GM21390 (cell line): Measurements from ENCODE around the gene WDR90.
A peak's percentile ranks its signal among the peaks of the same experiment; 100 is the strongest.
"Not testable (repeated sequence)": the region's sequence is repeated elsewhere in the genome, so short reads cannot be mapped to it uniquely, and the experiment has no call there.

Experiments
- ATAC-seq: cut with Tn5 transposase; IDR thresholded peaks from one replicate; pipeline ENCODE4 v1.9.1; 2021; ENCODE audit not compliant: unreplicated experiment

The WDR90 gene

GRCh38 chr16:704552-705380 lies 55.6 kb downstream of the WDR90 start:
- ATAC-seq, result no peak

DNA sequence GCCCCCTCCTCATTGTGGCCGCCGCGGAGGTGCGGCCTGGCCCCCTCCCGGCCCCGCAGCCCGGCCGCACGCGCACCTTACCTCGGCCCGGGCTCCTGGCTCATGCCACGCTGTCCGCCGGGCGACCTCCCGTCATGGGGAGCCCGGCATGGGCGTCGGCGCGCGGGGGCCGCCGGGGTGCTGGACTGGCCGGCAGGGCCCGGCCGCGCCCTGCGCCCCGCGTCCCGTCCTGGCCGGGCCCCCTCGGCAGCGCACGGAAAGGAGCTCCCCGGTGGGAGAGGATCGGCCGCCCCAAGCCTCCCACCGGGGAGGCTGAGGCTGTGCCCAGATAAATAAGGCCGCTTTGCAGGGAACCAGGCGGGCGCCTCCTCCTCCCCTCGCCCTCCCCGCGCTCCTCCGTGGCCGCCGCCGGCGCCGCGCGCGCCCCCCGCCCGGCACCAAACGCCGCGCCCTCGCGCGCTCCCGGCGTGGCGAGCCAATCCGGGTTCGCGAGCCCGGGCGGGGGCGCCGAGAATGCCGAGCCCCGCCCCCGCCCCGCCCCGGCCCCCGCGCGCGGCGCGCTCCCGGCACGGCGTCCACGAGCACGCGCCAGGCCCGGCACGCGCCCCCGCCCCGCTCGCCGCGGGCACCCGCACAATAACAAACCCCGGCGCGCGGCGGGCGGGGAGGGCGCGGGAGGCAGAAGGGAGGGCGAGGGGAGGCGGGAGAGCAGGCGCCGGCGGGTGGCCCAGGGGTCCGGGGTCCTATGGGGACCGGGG lies 56.4 kb downstream of the WDR90 start, which contains the start of gene FBXL16:
FBXL16 (minus strand) TSS at position 371 of the 758 bp plus-strand sequence. CDS start 8,396 bp downstream, outside the sequence.
- no peak for ATAC-seq

- ATAC-seq, result no peak
Measured at GRCh38 chr16:706189-707061, 57.3 kb downstream of the WDR90 start.

DNA sequence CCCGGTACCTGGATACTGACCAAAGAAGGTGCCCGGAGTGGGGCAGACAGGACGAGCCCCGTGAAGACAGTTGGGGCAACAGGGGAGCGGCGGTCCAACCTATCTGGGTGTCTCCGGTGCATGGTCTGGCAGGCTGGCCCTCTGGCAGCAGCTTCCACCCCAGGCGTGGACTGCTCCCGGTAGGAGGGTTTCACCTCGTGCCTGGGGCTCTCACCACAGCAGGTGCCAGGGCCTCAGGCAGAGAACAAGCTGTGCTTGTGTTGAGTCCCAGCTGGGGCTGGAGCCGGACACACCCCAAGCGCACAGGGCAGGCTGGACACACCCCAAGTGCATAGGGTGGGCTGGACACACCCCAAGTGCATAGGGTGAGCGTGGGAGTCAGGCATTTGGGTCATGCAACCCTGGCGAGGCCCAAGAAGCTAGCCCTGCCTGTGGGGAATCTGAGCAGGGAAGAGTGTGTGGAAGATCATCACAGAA lies 57.9 kb downstream of the WDR90 start:
- no peak for ATAC-seq

DNA sequence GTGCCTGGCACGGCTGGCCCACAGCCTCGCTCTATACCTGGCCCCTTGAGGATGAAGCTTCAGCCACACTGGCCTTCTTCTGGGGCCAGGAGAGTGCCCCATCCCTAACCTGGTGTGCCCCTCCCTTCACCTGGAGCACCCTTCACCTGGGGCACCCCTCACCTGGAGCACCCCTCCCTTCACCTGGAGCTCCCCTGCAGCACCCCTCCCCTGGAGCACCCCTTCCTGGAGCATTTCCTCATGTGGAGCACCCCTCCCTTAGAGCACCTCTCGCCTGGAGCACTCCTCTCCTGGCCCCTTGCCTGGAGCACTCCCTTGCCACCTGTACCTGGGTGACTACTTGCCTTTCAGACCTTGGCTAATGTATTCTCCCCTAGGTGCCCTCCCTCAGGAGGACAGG lies 58.9 kb downstream of the WDR90 start:
- ATAC-seq, result no peak

- no peak for ATAC-seq
Measured at GRCh38 chr16:708959-709358, 59.8 kb downstream of the WDR90 start.

DNA sequence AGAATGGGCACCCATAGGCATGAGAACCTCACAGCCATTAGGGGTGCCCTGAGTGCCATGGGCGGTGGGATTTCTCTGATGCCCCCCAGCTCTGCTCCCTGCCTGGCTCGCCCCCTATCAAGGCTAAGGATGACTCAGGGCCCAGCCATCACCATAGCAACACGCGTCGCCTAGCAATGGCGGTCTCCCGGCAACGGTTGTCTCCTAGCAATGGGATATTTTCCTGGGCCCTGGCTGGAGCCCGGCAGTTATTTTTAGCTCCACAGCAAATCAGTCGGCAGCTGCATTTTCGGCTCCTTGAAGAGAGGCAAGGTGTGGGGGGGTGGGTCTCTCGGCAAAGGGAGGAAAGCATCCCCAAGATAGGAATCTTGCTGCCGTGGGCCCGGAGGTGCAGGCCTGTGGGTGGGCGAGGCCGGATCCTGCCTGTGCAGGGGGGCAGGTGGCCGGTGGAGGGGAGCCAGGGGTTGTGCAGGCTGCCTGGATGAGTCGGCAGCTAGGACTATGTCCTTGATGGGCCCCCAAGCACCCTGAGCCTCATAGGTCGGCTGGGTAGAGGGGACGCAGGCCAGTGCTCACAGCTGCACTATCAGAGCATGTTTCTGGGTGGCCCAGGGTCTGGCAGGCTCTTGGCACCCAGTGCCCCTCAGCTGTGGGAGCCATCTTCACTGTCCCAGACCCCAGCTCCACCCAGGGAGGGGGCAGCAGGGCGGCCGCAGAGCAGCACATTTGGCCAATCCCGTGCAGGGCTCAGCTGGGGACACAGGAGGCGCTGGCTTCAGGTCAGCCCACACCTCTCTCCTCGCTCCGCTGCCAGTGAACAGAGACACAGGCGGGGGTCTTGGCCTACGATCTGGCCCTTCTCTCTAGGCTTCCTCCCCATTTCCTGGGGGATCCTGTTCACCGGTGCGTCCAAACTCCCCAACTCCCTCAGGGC lies 60.7 kb downstream of the WDR90 start:
- no peak for ATAC-seq

DNA sequence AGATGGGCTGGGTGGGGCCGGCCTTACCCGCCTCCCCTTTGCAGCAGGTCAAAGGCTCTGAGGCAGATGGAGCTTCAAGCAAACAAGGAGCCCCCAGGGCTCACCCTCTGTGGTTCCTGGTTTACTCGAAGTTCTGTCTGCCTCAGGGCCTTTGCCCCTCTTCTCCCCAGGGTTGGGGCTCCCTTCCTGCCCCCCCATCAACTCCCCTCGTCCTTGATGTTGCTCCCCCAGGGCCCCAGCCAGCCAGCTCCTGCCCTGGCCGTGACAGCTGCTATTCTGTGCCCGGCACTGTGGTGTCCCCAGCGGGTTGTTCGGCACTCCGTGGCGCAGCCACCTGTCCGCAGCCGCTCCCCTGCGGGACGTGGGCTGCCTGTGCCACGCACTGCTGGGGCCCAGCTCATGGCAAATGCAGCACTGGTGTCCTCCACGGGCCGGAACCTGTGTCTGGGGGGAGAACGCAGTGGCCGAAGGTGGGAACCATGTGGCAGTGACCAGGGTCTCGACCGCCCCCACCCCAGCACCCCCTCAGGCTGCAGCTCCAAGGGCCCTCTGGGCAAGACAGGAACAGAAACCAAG lies 61.4 kb downstream of the WDR90 start:
- no peak for ATAC-seq

DNA sequence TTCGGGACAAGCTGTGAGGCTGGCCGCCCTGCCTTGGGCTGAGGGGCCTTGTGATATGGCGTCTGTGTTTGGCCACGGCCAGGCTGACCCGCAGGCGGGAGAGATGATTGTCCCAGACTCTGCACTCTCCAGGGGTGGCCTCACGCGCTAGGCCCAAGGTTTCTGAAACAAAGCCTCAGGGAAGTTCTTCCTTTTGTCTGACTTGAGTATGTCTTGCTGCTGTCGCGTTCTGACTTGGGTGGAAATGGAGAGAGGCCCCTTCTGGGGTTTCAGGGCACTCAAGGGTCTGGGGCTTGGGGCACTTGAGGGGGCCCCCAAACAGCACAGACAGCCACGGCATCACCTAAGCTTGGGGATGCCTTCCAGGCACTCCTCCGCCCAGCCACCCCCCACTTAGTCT lies 61.9 kb downstream of the WDR90 start:
- no peak for ATAC-seq

- ATAC-seq, result no peak
Measured at GRCh38 chr16:711548-712320, 62.6 kb downstream of the WDR90 start.

DNA sequence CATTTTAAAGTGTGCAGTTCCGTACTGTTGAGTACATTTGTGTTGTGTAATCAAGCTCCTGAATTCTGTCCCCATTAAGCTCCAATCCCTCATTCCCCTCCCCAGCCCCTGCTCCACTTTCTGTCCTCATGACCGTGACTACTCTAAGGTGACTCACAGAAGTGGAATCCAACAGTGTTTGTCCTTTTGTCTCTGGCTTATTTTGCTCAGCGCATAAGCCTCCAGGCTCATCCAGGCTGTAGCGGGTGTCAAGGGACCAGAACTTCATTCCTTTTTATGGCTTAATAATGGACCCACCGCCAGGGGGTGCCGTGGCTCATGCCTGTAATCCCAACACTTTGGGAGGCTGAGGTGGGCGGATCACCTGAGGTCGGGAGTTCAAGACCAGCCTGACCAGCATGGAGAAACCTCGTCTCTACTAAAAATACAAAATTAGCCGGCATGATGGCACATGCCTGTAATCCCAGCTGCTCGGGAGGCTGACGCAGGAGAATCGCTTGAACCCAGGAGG lies 63.6 kb downstream of the WDR90 start:
- ATAC-seq, result not testable (repeated sequence)

- no peak for ATAC-seq
Measured at GRCh38 chr16:714079-714478, 64.9 kb downstream of the WDR90 start.

- peak; percentile 68 for ATAC-seq
Measured at GRCh38 chr16:714558-715476, 65.7 kb downstream of the WDR90 start, which contains the start of gene METRN. Gene METRN, plus strand, starts transcription at chr16:715118. Its CDS starts 172 bp downstream, at chr16:715290.

GRCh38 chr16:715477-716199 lies 66.5 kb downstream of the WDR90 start:
- ATAC-seq, result no peak

- ATAC-seq, result no peak
Measured at GRCh38 chr16:716200-716568, 67.0 kb downstream of the WDR90 start.

DNA sequence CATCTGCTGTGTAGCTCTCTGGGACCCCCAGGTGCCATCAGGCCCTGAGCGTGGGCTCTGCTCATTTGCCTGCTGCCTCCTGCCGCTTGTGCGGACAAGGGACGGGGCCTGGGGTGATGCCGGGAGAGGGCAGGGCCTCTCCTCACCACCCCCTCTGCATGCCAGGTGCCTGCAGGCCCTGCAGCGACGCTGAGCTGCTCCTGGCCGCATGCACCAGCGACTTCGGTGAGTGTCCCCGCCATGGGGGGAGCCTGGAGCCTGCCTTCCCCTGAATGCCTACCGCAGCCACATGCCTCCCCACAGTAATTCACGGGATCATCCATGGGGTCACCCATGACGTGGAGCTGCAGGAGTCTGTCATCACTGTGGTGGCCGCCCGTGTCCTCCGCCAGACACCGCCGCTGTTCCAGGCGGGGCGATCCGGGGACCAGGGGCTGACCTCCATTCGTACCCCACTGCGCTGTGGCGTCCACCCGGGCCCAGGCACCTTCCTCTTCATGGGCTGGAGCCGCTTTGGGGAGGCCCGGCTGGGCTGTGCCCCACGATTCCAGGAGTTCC lies 67.7 kb downstream of the WDR90 start:
- ATAC-seq, result no peak
